Stimulated activated CD4-positive, alpha-beta T cell treated with anti-CD3 and anti-CD28 coated beads, Interleukin-1b, Interleukin-23, amount 100 ng/mL, for 24 hours (primary cell): ENCODE data around the gene KPTN.

Experiments used
- DNase-seq, 4 experiments: peaks; one replicate each; pipeline ENCODE4 v3.0.0-alpha.2; 2020; ENCODE audit warnings: low read depth in 4 of 4, low spot score in 1 of 4

The KPTN gene

GRCh38 chr19:47509170-47509847 lies 25.3 kb upstream of the KPTN start:
- no peak for DNase-seq

GRCh38 chr19:47508721-47509120 lies 24.7 kb upstream of the KPTN start:
- no peak for DNase-seq

GRCh38 chr19:47507924-47508553 lies 24.0 kb upstream of the KPTN start:
- no peak for DNase-seq

GRCh38 chr19:47507012-47507411 lies 23.0 kb upstream of the KPTN start:
- no peak for DNase-seq

- DNase-seq, result no peak
These were observed 22.4 kb upstream of the KPTN start for GRCh38 chr19:47506459-47506858.

GRCh38 chr19:47505506-47505905 lies 21.5 kb upstream of the KPTN start:
- DNase-seq, result no peak

- no peak for DNase-seq
These were observed 19.8 kb upstream of the KPTN start for GRCh38 chr19:47503826-47504150.

GRCh38 chr19:47503130-47503825 lies 19.3 kb upstream of the KPTN start:
- no peak for DNase-seq

- DNase-seq, result no peak
These were observed 16.1 kb upstream of the KPTN start for GRCh38 chr19:47499863-47500830.

- no peak for DNase-seq
These were observed 15.4 kb upstream of the KPTN start for GRCh38 chr19:47499371-47499770.

- no peak for DNase-seq
These were observed 14.5 kb upstream of the KPTN start for GRCh38 chr19:47498561-47498960.

- no peak for DNase-seq
These were observed 14.0 kb upstream of the KPTN start for GRCh38 chr19:47497821-47498520.

GRCh38 chr19:47497050-47497766 lies 13.2 kb upstream of the KPTN start:
- DNase-seq, result no peak

GRCh38 chr19:47495478-47496372 lies 11.7 kb upstream of the KPTN start:
- no peak for DNase-seq

- DNase-seq, result no peak
These were observed 10.7 kb upstream of the KPTN start for GRCh38 chr19:47494729-47495128.

- DNase-seq, result no peak
These were observed 10.2 kb upstream of the KPTN start for GRCh38 chr19:47494211-47494547.

GRCh38 chr19:47493378-47494210 lies 9.6 kb upstream of the KPTN start:
- no peak for DNase-seq

GRCh38 chr19:47492571-47493377 lies 8.8 kb upstream of the KPTN start:
- no peak for DNase-seq
